ENCODE data around the gene FBXL20. TPM values are rescaled to one million over a fixed set of nuclear protein-coding genes. Genes with fewer than 3 reads are reported as not detected.

The FBXL20 gene
- total and polyA plus RNA-seq, 10 of the 15 experiments (the other 5 are each of a cell fraction or from before 2014, with no cell fraction given): 1.2 to 8.3 (median 4.4) TPM

- no peak for TF ChIP-seq ZBED1 (IDR thresholded peaks at IDR 0.05; ENCODE audit: borderline replicate concordance)
- no peak for TF ChIP-seq PML (IDR thresholded peaks at IDR 0.05; ENCODE audit: low read length)
- TF ChIP-seq CEBPB (IDR thresholded peaks at IDR 0.05; ENCODE audit: borderline replicate concordance in 1 of 2, low read depth in 2 of 2, low read length in 2 of 2): no peak
- TF ChIP-seq STAT1 (conservative IDR thresholded peaks at IDR 0.05): no peak
- TF ChIP-seq JUNB (IDR thresholded peaks at IDR 0.05): no peak
- no peak overlapping the region for H2AFZ ChIP-seq (ENCODE audit: control insufficient read depth, low read depth, low read length)
- H3K36me3 ChIP-seq (ENCODE audit: control insufficient read depth in 2 of 2, insufficient read depth in 2 of 2, low read length in 1 of 2): no peaks in the 10 kb centered on the region; a peak in 1 of 4 replicates
- POLR2A ChIA-PET: interaction anchor here (0.6 kb wide), 1 partner anchor 18 kb away, joined by 3 read pairs; no protein-coding TSS in a partner anchor
- H3K4me1 ChIP-seq (ENCODE audit: control insufficient read depth, insufficient read depth, low read length): no peaks in the 10 kb centered on the region
- intact Hi-C loops (cut with micrococcal nuclease; ENCODE audit: unreplicated experiment) (no loop called here), in situ Hi-C loops (cut with MboI) (no loop called here)
- no peaks in the 10 kb centered on the region for H3K27me3 ChIP-seq (replicated peaks in 1 of 2; ENCODE audit: control insufficient read depth in 2 of 2, insufficient read depth in 2 of 2, low read length in 1 of 2)
- H4K20me1 ChIP-seq (ENCODE audit: control insufficient read depth, insufficient read depth): no peaks in the 10 kb centered on the region
- H3K4me3 ChIP-seq: no peak overlapping the region
- WGBS (ENCODE audit: insufficient coverage, insufficient replicate concordance, low lambda C conversion rate, missing lambda C conversion rate): 66% methylated on average over 6 of the region's 8 CpGs
- FAIRE-seq: no peak
- RAD21 ChIA-PET (ENCODE audit: unreplicated experiment): no interaction called here
- BruUV-seq (replicated peaks): no TSS peak
- DNase-seq (ENCODE audit: low read depth, low spot score): no peak
- H3K9ac ChIP-seq (ENCODE audit: control insufficient read depth, insufficient read depth, low read length): no peak overlapping the region
- CTCF ChIA-PET: interaction anchor here (1.8 kb wide), 1 partner anchor 31 kb away, joined by 5 read pairs; no protein-coding TSS in a partner anchor
- SMC1A ChIA-PET (ENCODE audit: uncharacterized antibody, unreplicated experiment): no interaction called here
- no peaks in the 10 kb centered on the region for H3K9me3 ChIP-seq (replicated peaks; ENCODE audit: control insufficient read depth, insufficient read depth, low read length)
- no peak overlapping the region for H3K4me2 ChIP-seq (ENCODE audit: control insufficient read depth, insufficient read depth)
- no peaks in the 10 kb centered on the region for H3K79me2 ChIP-seq (ENCODE audit: control insufficient read depth, insufficient read depth, low read length)
- ATAC-seq: no peak
- H3K27ac ChIP-seq (ENCODE audit: control insufficient read depth, insufficient read depth): no peak overlapping the region
Observed at GRCh38 chr17:39276113-39276512, 125.3 kb downstream of the FBXL20 start.

GRCh38 chr17:39271546-39271945, 129.9 kb downstream of the FBXL20 start:
- intact Hi-C loops (cut with micrococcal nuclease; ENCODE audit: unreplicated experiment) (no loop called here), in situ Hi-C loops (cut with MboI) (no loop called here)
- ChIA-PET POLR2A (no interaction called here), RAD21 (ENCODE audit: unreplicated experiment) (no interaction called here), SMC1A (ENCODE audit: uncharacterized antibody, unreplicated experiment) (interaction anchor here (1.3 kb wide), 1 partner anchor 276 kb away, joined by 3 read pairs; no protein-coding TSS in a partner anchor), CTCF (interaction anchor here (1.9 kb wide), 1 partner anchor 27 kb away, joined by 5 read pairs; no protein-coding TSS in a partner anchor)
- ATAC-seq (no peak), DNase-seq (ENCODE audit: low read depth, low spot score) (no peak), FAIRE-seq (no peak)
- H3K4me2 ChIP-seq (ENCODE audit: control insufficient read depth, insufficient read depth): no peak overlapping the region
- no peaks in the 10 kb centered on the region for H4K20me1 ChIP-seq (ENCODE audit: control insufficient read depth, insufficient read depth)
- H3K9me3 ChIP-seq (replicated peaks; ENCODE audit: control insufficient read depth, insufficient read depth, low read length): no peaks in the 10 kb centered on the region
- H3K36me3 ChIP-seq (ENCODE audit: control insufficient read depth in 2 of 2, insufficient read depth in 2 of 2, low read length in 1 of 2): peaks cover 0 to 2% of the 10 kb centered on the region in 2 experiments; a peak in 1 of 4 replicates
- no CpG with 5 or more reads among the region's 3 CpGs for WGBS (ENCODE audit: insufficient coverage, insufficient replicate concordance, low lambda C conversion rate, missing lambda C conversion rate)
- H3K4me1 ChIP-seq (ENCODE audit: control insufficient read depth, insufficient read depth, low read length): no peaks in the 10 kb centered on the region
- no peak overlapping the region for H3K9ac ChIP-seq (ENCODE audit: control insufficient read depth, insufficient read depth, low read length)
- no TSS peak for BruUV-seq (replicated peaks)
- H2AFZ ChIP-seq (ENCODE audit: control insufficient read depth, low read depth, low read length): no peak overlapping the region
- H3K4me3 ChIP-seq: no peak overlapping the region
- no peaks in the 10 kb centered on the region for H3K27me3 ChIP-seq (replicated peaks in 1 of 2; ENCODE audit: control insufficient read depth in 2 of 2, insufficient read depth in 2 of 2, low read length in 1 of 2)
- H3K79me2 ChIP-seq (ENCODE audit: control insufficient read depth, insufficient read depth, low read length): no peaks in the 10 kb centered on the region
- no peak overlapping the region for H3K27ac ChIP-seq (ENCODE audit: control insufficient read depth, insufficient read depth)
- TF ChIP-seq EED (IDR thresholded peaks at IDR 0.05; ENCODE audit: low read depth) (no peak), ASH2L (IDR thresholded peaks at IDR 0.05; ENCODE audit: borderline replicate concordance, low read depth) (no peak), ZNF24 (IDR thresholded peaks at IDR 0.05) (no peak), FOXM1 (IDR thresholded peaks at IDR 0.05; ENCODE audit: low read depth, low read length) (no peak), MXI1 (IDR thresholded peaks at IDR 0.05; ENCODE audit: low read depth, low read length) (no peak), STAT3 (IDR thresholded peaks at IDR 0.05; ENCODE audit: low read depth, low read length) (no peak), RUNX3 (IDR thresholded peaks at IDR 0.05; ENCODE audit: low read length) (no peak)
- TF ChIP-seq, protein P1, sequence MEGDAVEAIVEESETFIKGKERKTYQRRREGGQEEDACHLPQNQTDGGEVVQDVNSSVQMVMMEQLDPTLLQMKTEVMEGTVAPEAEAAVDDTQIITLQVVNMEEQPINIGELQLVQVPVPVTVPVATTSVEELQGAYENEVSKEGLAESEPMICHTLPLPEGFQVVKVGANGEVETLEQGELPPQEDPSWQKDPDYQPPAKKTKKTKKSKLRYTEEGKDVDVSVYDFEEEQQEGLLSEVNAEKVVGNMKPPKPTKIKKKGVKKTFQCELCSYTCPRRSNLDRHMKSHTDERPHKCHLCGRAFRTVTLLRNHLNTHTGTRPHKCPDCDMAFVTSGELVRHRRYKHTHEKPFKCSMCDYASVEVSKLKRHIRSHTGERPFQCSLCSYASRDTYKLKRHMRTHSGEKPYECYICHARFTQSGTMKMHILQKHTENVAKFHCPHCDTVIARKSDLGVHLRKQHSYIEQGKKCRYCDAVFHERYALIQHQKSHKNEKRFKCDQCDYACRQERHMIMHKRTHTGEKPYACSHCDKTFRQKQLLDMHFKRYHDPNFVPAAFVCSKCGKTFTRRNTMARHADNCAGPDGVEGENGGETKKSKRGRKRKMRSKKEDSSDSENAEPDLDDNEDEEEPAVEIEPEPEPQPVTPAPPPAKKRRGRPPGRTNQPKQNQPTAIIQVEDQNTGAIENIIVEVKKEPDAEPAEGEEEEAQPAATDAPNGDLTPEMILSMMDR (IDR thresholded peaks at IDR 0.05 in 2 of 3, conservative IDR thresholded peaks at IDR 0.05 in 1 of 3; ENCODE audit: control insufficient read depth in 2 of 3, extremely low read depth in 1 of 3, insufficient read depth in 1 of 3, low read depth in 3 of 3, low read length in 3 of 3): no peak
- TF ChIP-seq, protein P2, sequence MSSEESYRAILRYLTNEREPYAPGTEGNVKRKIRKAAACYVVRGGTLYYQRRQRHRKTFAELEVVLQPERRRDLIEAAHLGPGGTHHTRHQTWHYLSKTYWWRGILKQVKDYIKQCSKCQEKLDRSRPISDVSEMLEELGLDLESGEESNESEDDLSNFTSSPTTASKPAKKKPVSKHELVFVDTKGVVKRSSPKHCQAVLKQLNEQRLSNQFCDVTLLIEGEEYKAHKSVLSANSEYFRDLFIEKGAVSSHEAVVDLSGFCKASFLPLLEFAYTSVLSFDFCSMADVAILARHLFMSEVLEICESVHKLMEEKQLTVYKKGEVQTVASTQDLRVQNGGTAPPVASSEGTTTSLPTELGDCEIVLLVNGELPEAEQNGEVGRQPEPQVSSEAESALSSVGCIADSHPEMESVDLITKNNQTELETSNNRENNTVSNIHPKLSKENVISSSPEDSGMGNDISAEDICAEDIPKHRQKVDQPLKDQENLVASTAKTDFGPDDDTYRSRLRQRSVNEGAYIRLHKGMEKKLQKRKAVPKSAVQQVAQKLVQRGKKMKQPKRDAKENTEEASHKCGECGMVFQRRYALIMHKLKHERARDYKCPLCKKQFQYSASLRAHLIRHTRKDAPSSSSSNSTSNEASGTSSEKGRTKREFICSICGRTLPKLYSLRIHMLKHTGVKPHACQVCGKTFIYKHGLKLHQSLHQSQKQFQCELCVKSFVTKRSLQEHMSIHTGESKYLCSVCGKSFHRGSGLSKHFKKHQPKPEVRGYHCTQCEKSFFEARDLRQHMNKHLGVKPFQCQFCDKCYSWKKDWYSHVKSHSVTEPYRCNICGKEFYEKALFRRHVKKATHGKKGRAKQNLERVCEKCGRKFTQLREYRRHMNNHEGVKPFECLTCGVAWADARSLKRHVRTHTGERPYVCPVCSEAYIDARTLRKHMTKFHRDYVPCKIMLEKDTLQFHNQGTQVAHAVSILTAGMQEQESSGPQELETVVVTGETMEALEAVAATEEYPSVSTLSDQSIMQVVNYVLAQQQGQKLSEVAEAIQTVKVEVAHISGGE (CRISPR knock-in tag; IDR thresholded peaks at IDR 0.05): no peak

Data from GM12878 (cell line).